K562 (cell line): ENCODE data around the gene MLH3. TPM values are rescaled to one million over a fixed set of nuclear protein-coding genes. Genes with fewer than 3 reads are reported as not detected.
A peak's percentile ranks its signal among the peaks of the same experiment; 100 is the strongest.

ENCODE experiments used
- DLX4 ChIP-seq: fragments of 250-450 bp; sonication (Bioruptor Pico); IDR thresholded peaks from 2 replicates; pipeline ENCODE4 v1.6.1; 2021; ENCODE audit warnings: mild to moderate bottlenecking
- DNMT1 ChIP-seq: fragments of 450-650 bp; IDR thresholded peaks from 2 replicates; pipeline ENCODE4 v1.6.1; 2016; ENCODE audit warnings: antibody characterized with exemption, mild to moderate bottlenecking
- HEY1 ChIP-seq: fragments of 250-450 bp; sonication (Bioruptor Pico); IDR thresholded peaks from 2 replicates; pipeline ENCODE4 v1.5.0; 2020; ENCODE audit warnings: mild to moderate bottlenecking, moderate library complexity, borderline replicate concordance
- HNRNPUL1 ChIP-seq: fragments of 200-400 bp; formaldehyde crosslinking; IDR thresholded peaks from 2 replicates; pipeline ENCODE4 v1.6.1; 2017; ENCODE audit warnings: low read length
- KAT2B ChIP-seq: IDR thresholded peaks from one replicate; pipeline ENCODE4 v1.6.1; 2012; ENCODE audit warnings: low read depth, mild to moderate bottlenecking, control low read depth, inconsistent platforms, low read length, moderate library complexity
- KDM1A ChIP-seq, 2 experiments: fragments of 450-650 bp; IDR thresholded peaks; 2 replicates each; pipeline ENCODE4 v1.6.1; 2016; ENCODE audit warnings: mild to moderate bottlenecking in 2 of 2
- LCOR ChIP-seq: sonication (generic); formaldehyde crosslinking; IDR thresholded peaks from 2 replicates; pipeline ENCODE4 v1.8.0; 2022; ENCODE audit warnings: mild to moderate bottlenecking, missing genetic modification reagents
- PHF20 ChIP-seq: fragments of 450-650 bp; IDR thresholded peaks from 2 replicates; pipeline ENCODE4 v1.6.1; 2018; ENCODE audit not compliant: partially characterized antibody
- PTBP1 ChIP-seq: fragments of 200-400 bp; formaldehyde crosslinking; IDR thresholded peaks from 2 replicates; pipeline ENCODE4 v1.6.1; 2017; ENCODE audit warnings: low read depth, low read length
- SLC30A9 ChIP-seq: fragments of 250-450 bp; sonication (Bioruptor Pico); IDR thresholded peaks from 2 replicates; pipeline ENCODE4 v1.8.0; 2022; ENCODE audit warnings: mild to moderate bottlenecking, moderate library complexity
- SMAD2 ChIP-seq: fragments of 150-350 bp; IDR thresholded peaks from 2 replicates; pipeline ENCODE4 v1.6.1; 2014; ENCODE audit warnings: low read depth, mild to moderate bottlenecking, low read length
- SRF ChIP-seq, 2 experiments: fragments of 250-450, 450-650 bp in 1 of 2; sonication (Bioruptor Pico) in 1 of 2; sonication (generic) in 1 of 2; formaldehyde crosslinking; IDR thresholded peaks; 2 replicates each; pipeline versions ENCODE4 v1.5.0 to v1.5.1; 2020 to 2022; ENCODE audit warnings: mild to moderate bottlenecking in 1 of 2, missing genetic modification reagents in 1 of 2
- THAP12 ChIP-seq: fragments of 250-450 bp; sonication (Bioruptor Pico); IDR thresholded peaks from 2 replicates; pipeline ENCODE4 v1.9.0; 2021; ENCODE audit warnings: mild to moderate bottlenecking, inconsistent platforms
- XRCC5 ChIP-seq: fragments of 200-400 bp; formaldehyde crosslinking; IDR thresholded peaks from 2 replicates; pipeline ENCODE4 v1.6.1; 2017; ENCODE audit warnings: low read depth, mild to moderate bottlenecking, low read length
- ZBTB40 ChIP-seq, 2 experiments: fragments of 450-650 bp in 1 of 2; sonication (generic) in 1 of 2; formaldehyde crosslinking in 1 of 2; IDR thresholded peaks; 2 replicates each; pipeline versions ENCODE4 v1.7.1 to v1.9.0; 2016 to 2022; ENCODE audit warnings: inconsistent platforms in 1 of 2, mild to moderate bottlenecking in 1 of 2, missing genetic modification reagents in 1 of 2
- polyA plus RNA-seq, 8 experiments: library from polyadenylated mRNA; depleted of rRNA in 4 of 8; stranded (reverse) in 5 of 8; unstranded in 3 of 8; fragments of >200 nt; fragmentation: Nextera tagmentation in 2 of 8; fragmentation: Illumina TruSeq in 1 of 8; extraction: Ambion mirVana in 2 of 8; extraction: Trizol in 1 of 8; gene quantifications; 2 replicates each; pipeline versions ENCODE4 v1.2.1 to v1.2.3, GENCODE V29; 2011 to 2014; ENCODE audit warnings: inconsistent platforms in 1 of 8, missing spikeins in 1 of 8
- total RNA-seq, 7 experiments: library from RNA; depleted of rRNA in 6 of 7; stranded (reverse); fragments of >200 nt in 6 of 7; fragmentation: Illumina TruSeq in 2 of 7; extraction: Trizol in 2 of 7; gene quantifications; 2 replicates each; pipeline versions ENCODE4 v1.2.1 to v1.2.3, GENCODE V29; 2011 to 2021; ENCODE audit warnings: low replicate concordance in 1 of 7

The MLH3 gene
- total and polyA plus RNA-seq, 9 of the 15 experiments (the other 6 are each of a cell fraction or from before 2014, with no cell fraction given): 5.9 to 15.3 (median 10.7) TPM

GRCh38 chr14:75063491-75064204 is 12.4 kb upstream of the MLH3 start, which contains the start of gene ACYP1 (continued):
- no peak for TF ChIP-seq THAP12 (CRISPR knock-in tag)
- TF ChIP-seq KDM1A (IDR thresholded peaks at IDR 0.05): 0 out of 4 replicates have a peak, but pooled peaks of 1 of the 2 experiments have one; percentile 28
- TF ChIP-seq PTBP1: no peak
- no peak for TF ChIP-seq XRCC5
- TF ChIP-seq KAT2B: no peak
- TF ChIP-seq HEY1: no peak
- no peak for TF ChIP-seq SLC30A9 (CRISPR knock-in tag)
- TF ChIP-seq SRF (CRISPR knock-in tag; IDR thresholded peaks at IDR 0.05): no peak
- TF ChIP-seq SMAD2: no peak
- TF ChIP-seq ZBTB40 (IDR thresholded peaks at IDR 0.05): no peak
- TF ChIP-seq ZBTB40 (CRISPR knock-in tag; IDR thresholded peaks at IDR 0.05): no peak
- TF ChIP-seq LCOR: no peak
- no peak for TF ChIP-seq PHF20
- no peak for TF ChIP-seq HNRNPUL1
- no peak for TF ChIP-seq DLX4 (CRISPR knock-in tag)
- no peak for TF ChIP-seq DNMT1
